Hepatic stellate cell (primary cell): ENCODE results near the gene PNPLA2.

ENCODE experiments used
- DNase-seq: peaks from one replicate; pipeline ENCODE4 v3.0.0; 2011; ENCODE audit warnings: low spot score

PNPLA2 gene, protein sequence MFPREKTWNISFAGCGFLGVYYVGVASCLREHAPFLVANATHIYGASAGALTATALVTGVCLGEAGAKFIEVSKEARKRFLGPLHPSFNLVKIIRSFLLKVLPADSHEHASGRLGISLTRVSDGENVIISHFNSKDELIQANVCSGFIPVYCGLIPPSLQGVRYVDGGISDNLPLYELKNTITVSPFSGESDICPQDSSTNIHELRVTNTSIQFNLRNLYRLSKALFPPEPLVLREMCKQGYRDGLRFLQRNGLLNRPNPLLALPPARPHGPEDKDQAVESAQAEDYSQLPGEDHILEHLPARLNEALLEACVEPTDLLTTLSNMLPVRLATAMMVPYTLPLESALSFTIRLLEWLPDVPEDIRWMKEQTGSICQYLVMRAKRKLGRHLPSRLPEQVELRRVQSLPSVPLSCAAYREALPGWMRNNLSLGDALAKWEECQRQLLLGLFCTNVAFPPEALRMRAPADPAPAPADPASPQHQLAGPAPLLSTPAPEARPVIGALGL

DNA sequence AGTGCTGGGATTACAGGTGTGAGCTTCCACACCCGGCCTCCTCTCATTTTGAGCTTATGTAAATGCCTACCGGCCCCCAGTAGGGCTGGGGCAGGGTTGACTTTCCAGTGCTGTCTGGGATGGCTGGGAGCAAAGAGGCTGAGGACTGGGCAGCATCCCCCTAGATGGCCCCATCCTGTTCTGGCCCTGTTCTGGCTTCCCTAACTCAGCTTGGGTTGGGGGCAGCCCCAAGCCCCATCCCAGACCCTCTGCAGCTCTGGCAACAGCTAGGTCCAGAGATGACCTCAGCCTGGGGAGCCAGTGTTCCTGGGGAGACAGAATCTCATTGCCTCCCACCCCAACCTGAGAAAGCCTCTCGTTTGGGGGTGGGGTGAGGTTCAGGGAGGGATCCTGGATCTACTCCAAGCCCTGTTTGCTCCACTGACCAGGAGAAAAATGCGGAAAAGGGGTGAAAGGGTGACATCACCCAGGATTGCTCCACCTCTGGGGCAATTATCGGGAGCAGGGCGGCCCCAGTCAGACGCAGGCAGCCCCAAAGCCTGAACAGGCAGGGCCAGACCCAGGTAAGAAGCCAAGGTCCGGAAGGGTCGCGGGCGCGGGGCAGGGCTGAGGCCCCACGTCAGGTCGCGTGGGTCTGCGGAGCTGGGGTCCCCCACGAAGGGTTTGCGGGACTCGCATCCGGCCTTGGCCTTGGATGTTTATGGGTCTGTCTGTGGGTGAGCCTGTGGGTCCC is at the start of gene PNPLA2:
PNPLA2 (plus strand) TSS at position 519 of the 733 bp plus-strand sequence. CDS start 805 bp downstream, outside the sequence.
- peak; percentile 67 for DNase-seq

DNA sequence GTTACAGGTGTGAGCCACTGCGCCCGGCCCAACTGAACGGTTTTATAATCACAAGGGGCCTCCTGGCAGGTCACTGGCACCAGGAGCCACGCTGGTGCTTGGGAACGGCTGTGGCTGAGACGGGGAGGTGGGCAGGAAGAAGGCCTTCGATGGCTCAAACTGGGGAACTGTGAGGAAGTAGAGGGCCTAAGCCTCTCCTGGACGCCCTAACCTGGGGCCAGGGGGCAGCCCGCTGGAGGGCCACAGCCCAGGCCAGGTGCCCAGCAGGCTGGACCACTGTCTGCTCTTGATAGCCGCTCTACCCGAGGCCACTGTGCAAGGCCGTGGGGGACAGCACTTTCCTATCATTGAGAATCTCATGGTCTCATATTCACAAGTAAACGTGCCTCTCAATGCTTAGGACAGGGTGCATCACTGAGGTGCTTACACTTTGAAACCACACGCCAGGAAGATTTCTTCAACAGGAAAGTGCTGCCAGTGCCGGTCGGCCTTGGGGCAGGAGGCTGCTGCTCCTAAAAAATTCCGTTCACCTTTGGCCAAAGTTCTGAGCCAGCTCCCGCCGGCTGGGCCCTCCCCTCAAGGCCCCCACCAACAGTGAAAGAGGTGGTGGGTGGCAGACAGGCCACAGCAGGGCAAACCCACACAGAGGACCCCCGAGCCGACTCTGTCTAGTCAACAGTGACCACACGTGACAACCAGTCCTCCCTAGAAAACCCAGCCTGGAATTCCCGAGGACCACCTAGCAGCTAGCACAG is 48.6 kb upstream of the PNPLA2 start:
- DNase-seq = no peak

GRCh38 chr11:770642-771616 is 47.8 kb upstream of the PNPLA2 start:
- DNase-seq = no peak

DNA sequence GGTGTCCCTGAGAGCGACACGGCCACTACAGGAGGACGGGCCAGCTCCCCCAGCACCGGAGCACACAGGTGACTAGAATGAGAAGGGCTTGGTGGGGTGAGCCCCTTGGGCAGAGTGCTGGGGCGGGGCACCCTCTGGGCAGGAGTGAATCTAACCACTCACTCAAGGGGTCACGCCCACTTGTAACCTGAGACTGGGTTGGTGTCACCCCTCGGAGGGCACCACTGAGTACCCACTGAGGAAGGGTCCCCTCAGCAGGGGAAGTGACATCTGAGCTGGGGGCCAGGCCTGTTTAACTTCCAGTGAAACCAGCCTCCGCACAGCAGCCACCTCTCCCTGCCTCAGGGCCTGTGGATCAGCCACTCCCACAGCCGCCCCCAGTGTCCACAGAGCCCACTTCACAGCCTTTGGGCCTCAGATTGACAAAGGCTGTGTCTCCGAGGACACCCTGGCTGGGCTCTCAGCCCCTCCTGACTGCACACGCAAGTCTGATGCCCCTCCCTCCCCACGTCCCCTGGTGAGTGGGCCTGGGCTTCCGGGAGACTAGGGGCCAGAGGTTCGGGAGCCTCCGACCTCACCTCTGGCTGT is 47.0 kb upstream of the PNPLA2 start:
- no peak for DNase-seq

- DNase-seq = no peak
Observed at GRCh38 chr11:772429-773390, 46.0 kb upstream of the PNPLA2 start.

GRCh38 chr11:773425-773824 is 45.3 kb upstream of the PNPLA2 start:
- DNase-seq = no peak

DNA sequence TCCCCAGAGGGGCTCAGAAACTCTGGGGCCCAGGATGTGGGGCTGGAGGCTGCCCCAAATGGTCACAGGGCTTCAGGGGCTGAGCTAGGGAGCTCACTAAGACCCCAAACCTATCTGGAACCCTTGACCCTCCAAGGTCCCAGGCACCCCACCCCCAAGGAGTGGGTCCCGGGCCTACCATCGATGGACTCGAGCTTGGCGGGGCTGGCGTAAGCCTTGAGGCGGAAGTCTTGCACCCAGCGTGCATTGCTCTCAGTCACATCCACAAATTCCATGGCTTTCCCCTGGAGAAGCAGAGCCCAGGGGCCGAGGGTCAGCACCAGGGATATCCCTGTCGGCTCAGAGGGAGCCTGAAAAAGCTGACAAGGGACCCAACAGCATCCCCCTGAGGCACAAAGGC is 44.9 kb upstream of the PNPLA2 start:
- DNase-seq = no peak

- DNase-seq = no peak
Observed at GRCh38 chr11:774873-775592, 43.7 kb upstream of the PNPLA2 start.

DNA sequence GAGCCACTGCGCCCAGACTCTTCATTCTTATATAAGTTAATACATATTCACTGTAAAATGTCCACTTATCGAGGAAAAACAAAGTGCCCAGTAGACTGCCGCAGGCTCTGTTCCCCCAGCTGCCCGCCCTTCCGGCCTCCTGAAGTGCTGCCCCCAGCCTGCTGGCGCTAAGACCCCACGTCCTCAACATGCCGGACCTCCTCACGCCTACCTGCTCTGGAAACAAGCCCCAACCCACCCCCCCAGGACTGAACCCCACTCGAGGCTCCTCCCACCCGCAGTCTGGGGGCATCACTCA is 42.5 kb upstream of the PNPLA2 start:
- no peak for DNase-seq

DNA sequence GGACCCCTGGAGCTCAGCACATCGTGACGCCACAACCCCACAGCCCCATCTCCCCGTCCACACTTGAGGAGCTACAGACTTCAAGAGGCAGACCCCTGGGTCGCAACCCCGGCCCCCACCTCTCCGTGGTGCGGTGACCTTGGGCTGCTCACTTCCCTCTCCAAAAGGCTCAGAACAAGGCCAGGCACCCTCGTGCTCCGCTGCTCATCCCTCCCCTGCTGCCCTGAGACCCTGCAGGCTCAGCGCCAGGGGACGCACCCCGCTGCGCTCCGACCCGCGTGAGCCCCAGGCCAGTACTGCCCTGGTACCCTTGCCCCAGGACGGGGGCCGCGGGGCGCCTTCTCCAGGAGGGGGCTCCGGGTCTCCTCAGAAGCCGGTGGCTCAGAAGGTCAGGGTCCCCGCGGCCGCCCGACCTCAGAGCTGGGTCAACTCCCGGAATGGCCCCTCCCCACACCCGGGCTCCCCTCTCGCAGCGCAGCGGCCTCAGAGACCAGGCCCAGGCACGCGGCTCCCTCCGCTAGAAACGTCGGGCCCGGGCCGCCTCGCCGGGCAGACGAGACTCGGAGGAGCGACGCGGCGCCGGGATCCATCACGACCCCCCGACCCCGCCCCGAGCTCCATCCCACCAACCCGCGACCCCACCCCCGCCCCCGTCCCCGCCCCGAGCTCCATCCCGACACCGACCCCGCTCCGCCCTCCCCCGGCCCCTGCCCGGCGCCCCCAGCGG is 42.0 kb upstream of the PNPLA2 start:
- DNase-seq = peak; percentile 74

- DNase-seq = peak; percentile 100
Observed at GRCh38 chr11:777288-778255, 41.1 kb upstream of the PNPLA2 start, which contains the start of gene GATD1. Gene GATD1 (minus strand): TSS chr11:777487. CDS start chr11:777462, 25 bp downstream.

GRCh38 chr11:778976-779954 is 39.4 kb upstream of the PNPLA2 start:
- DNase-seq = no peak

DNA sequence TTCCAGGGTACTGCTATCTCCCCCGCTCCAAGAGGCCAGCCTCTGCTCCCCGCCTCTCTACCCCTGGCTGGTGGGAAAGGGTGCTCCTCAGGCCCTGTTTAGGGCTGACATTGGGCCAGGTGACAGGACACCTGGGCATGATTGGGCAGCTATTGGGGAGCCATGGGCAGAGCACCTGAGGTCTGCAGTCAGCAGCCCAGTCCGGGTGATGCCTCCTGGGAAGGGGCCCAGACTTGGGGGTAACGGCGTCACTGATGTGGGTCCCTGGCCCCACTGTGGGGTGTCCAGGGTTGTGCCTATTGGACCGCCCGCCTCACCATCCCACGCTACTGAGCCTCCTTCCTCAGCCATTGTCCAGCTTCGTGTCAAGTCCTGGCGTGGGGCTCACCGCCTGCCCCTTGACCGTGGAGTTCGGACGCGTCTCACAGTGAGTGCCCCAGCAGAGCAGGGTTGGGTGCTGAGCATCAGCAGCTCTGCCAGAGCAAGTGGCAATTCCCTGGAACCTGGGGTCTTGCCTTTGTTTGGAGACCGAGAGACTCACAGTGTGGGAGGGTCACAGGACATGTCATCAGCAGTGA is 38.7 kb upstream of the PNPLA2 start:
- no peak for DNase-seq

GRCh38 chr11:782264-783174 is 36.2 kb upstream of the PNPLA2 start:
- no peak for DNase-seq
